Retina (tissue), 1 donor: ENCODE data around the gene OARD1.

Source experiments
- DNase-seq: peaks from one replicate; pipeline ENCODE4 v3.0.0-alpha.2; 2016

Gene OARD1

GRCh38 chr6:41074692-41075436 lies 2.7 kb upstream of the OARD1 start:
- no peak for DNase-seq

GRCh38 chr6:41073968-41074691 lies 2.0 kb upstream of the OARD1 start:
- DNase-seq = no peak

DNA sequence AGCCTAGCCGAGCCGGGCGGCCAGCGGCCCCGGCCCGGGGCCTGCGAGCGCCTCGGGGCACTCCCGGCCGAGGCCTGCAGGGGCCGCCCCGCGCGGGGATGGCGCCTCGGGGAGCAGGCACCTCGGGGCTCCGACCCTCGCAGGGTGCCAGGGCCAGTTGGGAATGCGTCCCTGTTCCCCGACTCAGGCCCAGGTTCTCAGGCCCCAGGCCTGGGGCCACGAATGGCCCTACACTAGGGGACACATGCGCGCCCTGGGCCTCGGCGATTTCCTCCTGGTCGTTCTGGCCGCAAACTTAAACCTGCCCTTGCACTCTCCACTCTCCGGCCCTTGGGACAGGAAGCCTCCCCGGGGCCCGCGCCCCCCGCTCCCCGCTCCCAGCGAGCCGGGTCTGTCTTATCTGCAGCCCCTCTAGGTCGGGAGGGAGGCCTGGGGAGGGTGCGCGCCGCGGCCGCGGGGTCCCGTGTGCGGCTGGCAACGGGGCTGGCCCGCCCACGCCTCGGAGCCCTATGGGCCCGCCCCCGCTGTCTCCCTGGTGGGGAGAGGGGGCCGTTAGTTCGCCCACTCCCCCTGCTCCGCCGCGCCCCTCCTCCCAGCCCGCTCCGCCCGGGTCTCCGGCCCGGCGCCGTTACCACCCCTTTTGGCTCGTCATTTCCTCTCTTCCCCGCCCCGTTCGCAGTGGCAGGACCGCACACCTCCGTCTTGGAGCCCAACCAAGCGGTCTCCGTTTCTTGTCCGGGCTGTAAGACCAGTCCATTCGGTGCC lies 1.2 kb upstream of the OARD1 start:
- peak; percentile 87 for DNase-seq

DNA sequence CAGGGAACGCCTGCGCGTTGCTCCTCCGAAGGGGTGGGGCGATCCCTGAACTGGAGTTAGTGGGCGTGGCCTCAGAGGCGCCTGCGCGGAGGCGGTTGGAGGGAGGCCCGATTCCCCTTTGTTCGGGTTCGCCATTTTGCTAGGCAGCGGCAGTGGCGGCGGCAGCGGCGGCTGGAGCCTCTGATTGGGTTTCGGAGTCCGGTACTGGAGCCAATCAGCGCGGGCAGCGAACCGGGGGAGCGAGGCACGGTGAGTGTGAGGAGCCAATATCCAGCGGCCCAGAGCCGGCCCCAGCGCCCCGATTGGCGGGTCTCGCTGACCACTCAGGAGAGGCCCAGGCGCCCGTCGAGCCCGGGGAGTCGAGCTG lies 663 bp upstream of the OARD1 start, which contains the start of gene NFYA:
TSS of gene NFYA (plus strand) at position 139 of the 367 bp plus-strand sequence. CDS start 6,116 bp downstream, outside the sequence.
- DNase-seq = no peak

GRCh38 chr6:41071501-41071922 lies 644 bp downstream of the OARD1 start:
- no peak for DNase-seq

DNA sequence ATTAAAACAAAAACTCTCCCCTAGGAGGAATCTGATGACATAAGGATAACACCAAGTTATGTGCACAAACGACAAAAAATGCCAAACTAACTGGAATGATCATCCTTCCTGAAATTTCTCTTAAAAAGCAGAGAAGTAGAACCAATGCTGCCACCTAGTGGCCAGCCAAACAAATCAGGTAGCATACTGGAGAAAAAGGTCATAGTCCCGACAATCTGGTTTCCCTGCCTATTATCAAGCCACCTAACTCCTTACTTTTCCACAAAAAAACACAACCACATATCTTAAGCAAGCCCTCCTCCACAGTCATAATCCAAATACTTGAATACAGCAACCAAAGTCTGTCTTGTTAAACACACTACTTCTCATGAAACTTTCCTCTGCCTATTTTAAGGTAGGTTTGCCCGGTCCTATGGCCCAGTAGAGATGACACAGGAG lies 5.3 kb downstream of the OARD1 start:
- DNase-seq = peak; percentile 62

DNA sequence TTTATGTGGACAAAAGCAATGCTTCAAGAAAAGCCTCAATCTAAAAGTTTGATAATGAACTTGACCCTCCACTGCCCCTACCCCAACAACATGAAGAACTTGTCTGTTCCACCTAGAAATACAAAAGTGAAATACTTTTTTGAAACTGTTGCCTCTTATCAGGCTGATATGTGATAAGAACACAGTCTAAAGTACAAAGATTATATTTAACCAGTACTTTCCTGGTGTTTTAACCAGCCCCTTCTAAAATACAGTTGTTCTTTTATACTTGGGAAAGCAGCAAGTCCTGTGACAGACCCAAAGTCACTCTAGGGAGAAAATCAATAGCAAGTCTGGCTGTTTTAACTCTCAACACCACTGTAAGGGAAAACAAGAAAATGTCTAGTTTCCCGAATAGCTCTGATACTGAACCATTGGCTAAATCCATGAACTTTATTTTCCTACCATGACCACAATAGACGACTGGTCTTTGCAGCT lies 6.6 kb downstream of the OARD1 start:
- no peak for DNase-seq

GRCh38 chr6:41064841-41065240 lies 7.3 kb downstream of the OARD1 start:
- no peak for DNase-seq

- DNase-seq = no peak
Measured at GRCh38 chr6:41063884-41064285, 8.3 kb downstream of the OARD1 start.

GRCh38 chr6:41062056-41062455 lies 10.1 kb downstream of the OARD1 start:
- DNase-seq = no peak

- no peak for DNase-seq
Measured at GRCh38 chr6:41061196-41061726, 10.9 kb downstream of the OARD1 start.

GRCh38 chr6:41059556-41059955 lies 12.6 kb downstream of the OARD1 start:
- no peak for DNase-seq

- DNase-seq = no peak
Measured at GRCh38 chr6:41058783-41059181, 13.4 kb downstream of the OARD1 start.

DNA sequence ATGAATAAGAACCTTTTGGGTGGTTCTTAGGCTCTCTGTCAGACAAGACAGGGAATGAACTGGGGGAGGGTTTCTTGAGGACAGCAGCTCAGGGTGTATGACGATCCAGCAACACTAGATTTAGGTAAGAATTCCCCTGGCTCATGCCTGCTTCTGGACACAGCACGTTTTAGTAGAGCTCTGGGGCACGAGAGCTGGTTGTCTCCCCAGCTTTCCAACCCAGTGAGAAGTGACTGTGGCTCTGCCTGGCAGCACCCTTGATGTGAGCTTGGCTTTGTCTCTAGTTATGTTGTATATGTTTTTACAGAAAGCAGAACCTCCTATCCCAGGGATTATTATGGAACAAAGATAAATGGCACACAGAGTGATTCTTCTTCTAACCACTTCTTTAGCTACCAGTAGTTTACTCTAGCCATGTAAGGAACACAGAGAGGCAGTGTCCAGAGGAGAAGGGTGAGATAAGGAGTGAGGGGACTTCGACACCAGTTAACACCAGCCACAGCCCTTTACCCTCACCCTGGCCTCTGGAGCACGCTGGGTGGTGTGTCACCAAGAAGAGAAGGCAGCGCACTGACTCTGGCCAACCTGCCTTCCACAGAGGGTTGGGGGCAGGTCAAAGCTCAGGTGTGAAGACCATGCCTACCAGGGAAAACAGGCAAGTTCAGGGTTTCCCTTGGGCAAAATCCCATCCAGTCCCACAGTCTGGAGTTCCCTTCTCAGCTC lies 15.2 kb downstream of the OARD1 start:
- DNase-seq = no peak

DNA sequence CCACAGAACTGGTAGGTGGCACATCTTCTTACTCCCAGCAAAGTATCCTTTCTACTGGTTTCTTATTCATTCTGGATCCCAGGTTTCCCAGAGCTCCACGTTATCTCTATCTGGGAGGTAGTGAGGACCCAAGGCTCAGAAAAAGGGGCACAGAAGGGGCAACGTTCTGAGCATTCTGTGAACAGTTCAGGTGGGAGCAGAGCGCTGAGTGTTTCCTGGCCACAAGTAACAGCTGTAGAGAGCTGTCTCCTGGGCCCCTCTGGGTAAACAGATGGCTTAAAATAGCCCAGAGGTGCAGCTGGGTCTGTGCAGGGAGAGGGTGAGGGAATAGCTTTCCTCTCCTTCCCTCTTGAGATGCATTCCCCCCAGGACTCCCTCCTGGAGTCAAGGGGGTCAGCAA lies 17.0 kb downstream of the OARD1 start:
- no peak for DNase-seq

GRCh38 chr6:41054511-41054910 lies 17.6 kb downstream of the OARD1 start:
- no peak for DNase-seq

DNA sequence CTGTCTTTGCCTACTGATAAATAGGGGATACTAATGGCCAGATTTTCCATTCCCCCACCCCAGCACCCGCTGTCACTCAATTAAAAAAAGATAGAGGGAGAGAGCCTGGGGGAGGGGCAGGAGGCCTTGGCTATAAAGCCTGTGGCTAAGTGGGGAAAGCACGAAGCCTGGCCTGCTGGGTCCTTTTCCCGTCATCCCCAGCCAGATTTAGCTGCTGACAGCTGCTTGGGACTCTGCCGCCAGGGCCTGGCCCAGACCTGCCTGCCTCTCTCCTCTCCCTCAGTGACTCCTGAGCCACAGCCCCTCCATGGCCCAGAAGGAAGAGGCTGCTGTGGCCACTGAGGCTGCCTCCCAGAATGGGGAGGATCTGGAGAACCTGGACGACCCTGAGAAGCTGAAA lies 19.1 kb downstream of the OARD1 start, which contains the start of gene APOBEC2:
TSS of gene APOBEC2 (plus strand) at position 162 of the 400 bp plus-strand sequence. CDS start at position 308, 146 bp downstream.
- DNase-seq = peak; percentile 44

DNA sequence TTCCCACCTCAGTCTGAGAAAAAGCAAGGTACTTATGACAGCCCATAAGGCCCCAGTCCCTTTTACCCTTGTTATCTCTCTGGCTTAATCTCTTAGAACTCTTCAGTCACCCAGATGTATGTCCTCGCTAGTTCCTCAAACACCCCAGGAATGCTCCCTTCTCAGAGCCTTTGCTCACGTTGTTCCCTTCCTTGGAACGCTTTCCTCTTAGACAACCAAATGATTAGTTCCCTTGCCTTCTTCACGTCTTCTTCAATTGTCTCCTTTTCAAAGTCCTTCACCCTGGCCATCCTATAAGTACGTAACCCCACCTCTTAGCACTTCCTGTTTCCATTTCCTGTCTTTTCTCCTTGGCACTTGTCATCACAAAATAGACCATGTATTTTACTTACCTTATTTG lies 20.3 kb downstream of the OARD1 start:
- no peak for DNase-seq

- no peak for DNase-seq
Measured at GRCh38 chr6:41050536-41050935, 21.6 kb downstream of the OARD1 start.

DNA sequence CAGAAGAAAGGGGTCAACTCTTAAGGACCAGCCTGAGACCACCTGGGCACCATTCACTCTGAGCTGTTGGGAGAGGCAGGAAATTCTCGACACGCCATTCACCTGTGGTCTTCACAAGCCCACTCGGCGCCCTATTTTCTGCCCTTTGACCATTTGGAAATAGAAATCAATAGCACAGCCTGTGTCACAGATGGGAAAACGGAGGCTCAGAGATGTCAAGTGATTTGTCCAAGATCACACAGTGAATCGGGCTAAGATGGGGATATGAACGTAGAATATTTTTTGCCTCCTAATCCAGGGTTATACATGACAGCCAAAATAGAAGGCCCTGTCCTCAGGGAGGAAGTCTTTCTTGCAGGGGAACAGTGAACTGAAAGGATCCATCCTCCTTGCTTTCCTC lies 22.2 kb downstream of the OARD1 start:
- DNase-seq = no peak

DNA sequence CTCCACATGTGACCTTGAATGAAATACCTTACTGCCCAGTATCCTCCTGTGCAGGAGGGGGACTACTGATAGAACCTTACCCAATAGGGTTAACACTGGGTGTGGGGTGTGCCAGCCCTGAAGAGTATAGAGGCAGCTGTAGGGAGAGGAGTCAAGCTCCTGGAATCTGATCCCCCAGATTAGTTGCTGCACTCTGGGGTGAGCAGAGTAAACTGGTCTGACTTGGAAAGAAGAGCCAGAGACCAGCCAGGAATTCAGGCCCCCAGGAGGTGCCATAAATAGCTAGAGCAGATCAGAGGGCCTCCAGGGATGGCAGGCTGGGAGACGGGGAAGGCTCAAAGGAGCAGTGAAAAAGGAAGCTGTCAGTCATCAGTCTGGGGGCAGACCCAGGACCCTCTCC lies 22.6 kb downstream of the OARD1 start:
- DNase-seq = no peak
